NCI-H82 treated with DMSO at 0.1 percent for 48 hours (cell line): ENCODE data around the gene PRIMA1.

Experiments used
- DNase-seq: peaks from one replicate; lab custom pipeline; 2025; ENCODE audit not compliant: unreplicated experiment; lab: John Stamatoyannopoulos, UW

PRIMA1 gene

DNA sequence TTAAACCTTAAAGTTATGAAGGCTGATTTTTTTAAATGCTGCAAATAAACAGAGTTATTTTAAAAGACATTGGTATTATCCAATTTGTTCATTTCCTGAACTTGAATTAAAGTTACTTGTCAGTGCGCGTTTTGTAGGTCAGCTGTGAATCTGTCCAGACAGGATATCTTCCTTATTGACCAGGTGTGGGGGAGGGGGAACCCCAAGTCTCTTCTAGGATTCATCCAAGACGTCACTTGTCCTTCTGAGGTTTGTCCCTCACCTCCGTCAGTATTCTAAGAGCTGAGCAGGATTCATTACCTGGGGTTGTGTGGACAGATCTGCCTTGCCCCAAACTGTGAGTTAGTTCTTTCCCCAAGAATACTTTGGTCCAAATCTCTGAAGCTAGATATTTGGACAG, 8.8 kb upstream of the PRIMA1 start:
- no peak for DNase-seq

DNA sequence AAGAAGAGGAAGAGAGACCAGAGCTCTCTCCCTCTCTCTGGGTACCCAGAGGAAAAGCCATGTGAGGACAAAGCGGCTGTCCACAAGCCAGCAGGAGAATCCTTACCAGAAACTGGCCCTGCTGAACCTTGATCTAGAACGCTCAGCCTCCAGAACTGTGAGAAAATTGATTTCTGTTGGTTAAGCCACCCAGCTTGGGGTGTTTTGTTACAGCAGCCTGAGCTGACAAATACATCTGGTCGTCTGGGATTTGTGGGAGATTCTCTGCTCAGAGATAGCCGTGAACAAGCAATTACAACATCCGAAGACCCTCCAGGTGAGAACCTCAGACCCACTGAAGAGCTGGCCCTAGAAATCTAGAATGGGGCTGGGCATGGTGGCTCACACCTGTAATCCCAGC, 6.5 kb upstream of the PRIMA1 start:
- no peak for DNase-seq

- no peak for DNase-seq
These were observed 5.5 kb upstream of the PRIMA1 start for GRCh38 chr14:93793555-93794324.

- no peak for DNase-seq
These were observed 4.1 kb upstream of the PRIMA1 start for GRCh38 chr14:93792391-93792790.

DNA sequence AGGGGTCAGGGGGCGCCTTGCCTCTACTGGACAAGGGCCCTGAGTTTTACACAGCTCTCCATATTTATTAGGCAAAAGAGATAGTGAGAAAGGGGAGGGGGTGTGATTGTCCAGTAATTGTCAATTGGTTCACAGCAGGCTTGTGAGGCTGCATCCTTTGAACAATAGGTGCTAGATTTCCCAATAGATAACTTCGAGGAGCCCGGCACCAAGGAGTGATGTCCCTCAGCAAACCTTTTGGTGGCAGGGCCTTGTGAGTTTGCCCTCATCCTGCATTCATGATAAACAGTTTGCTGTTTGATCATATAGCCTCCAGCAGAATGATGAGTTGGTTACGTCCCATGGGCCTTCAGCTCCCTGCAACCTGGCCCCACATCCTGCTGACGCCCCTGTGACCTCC, 2.7 kb upstream of the PRIMA1 start:
- no peak for DNase-seq

DNA sequence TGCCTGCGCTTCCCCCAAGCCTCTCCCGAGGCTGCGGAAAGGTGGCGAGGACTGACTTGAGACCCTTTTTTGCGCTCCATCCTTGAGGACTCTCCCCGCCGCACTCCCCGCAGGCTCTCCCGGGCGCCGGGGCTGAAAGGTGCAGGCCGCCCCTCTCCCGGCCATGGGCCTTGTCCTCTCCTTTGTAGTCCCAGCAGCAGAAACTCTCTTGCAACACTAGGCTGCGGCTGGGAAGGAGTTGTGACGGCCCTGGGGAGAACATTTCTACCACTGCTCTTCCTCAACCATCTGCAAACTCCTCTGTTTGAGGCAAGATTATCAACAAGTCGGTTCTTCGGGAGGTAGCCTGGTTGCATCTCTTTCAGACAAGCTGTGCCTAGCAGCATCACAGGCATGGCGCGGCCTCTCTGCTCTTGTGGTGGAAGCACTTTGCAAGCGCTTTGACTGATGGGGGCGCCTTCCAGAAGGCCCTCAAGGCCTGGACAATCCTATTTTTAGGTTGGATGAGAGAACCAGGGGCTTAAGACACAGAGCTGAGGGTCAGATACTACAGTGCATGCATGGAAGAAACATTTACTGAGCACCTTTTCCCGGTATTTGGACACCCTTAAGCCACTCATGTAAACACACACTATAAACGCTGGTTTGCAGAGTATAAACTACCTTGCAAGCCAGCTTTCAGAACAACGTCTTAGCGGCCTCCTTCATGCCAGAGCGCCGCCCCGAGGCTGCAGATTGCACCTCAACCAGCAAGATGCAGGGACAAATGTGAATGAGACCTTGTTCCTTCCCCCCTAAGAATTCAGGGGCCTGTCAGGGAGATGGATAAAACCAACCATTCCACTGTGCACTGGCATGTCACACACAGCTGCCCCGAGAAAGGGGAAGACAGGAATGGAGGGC, 1.2 kb upstream of the PRIMA1 start:
- no peak for DNase-seq

DNA sequence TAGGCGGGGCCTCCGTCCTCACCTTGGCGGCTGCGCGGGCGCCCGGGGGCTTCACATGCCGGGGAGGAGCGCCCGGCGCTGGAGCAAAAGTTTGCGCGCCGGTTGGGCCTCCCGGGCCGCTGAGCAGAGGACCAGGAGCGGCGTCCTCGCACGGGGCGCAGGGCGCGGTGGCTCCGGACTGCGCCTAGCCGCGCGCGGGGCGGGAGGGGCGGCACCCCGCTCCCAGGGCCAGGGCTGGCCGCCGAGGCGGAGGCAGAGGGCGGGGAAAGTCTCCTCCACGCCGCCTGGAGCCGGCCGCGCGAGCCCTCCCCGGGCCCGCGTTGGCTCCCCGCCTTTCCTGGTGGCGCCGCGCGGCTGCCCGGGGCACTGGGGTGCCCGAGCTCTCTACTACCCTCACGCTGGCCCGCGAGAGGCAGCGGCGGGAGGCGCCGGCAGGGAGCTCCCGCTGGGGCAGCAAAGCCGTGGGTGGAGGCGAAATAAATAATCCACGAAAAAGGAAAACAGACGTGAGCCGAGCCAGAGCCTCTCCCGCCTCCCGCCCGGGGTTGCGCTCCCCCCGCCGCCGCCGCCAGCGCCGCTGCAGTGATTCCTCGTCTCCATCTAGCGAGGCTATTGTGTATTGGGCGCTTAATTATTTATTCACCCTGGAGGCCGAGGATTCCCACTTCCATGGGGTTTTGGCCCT, 400 bp upstream of the PRIMA1 start:
- peak; percentile 38 for DNase-seq

DNA sequence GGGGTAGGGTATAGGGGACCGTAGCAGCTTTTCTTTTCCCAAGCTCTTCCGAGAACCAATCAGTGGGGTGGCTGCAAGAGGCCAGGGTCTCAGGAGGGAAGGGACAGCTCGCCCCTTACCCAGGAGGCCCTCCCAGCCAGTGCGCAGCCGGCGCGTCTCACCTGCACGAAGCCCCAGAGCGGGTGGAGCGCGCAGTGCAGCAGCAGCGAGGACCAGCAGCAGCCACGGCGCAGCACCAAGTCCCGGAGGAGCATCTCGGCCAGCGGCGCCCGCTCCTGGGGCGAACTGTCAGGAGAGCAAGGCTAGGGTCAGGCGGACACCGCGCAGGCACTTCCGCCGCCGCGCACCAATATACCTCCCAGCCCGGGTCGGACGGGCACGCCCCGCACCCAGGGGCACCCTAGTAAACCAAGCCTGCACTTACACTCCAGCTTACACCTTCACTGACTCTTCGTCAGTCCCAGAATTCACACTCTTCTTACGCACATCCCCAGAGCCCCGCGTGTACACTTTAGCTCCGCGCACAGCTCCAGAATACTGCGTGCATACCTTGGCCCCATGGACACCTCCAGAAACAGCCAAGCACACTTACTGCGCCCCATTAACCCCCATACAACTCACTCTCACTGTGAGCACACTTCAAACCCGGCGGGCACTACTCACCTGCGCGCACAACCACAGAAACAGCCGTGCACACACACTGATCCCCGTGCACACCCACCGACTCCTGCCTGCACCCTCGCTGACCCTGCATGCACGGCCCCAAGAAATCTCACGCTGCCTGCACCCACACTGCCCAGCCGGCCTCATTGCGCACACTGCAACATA, 606 bp downstream of the PRIMA1 start:
- no peak for DNase-seq

GRCh38 chr14:93785423-93785822, 2.9 kb downstream of the PRIMA1 start:
- DNase-seq: no peak

- DNase-seq: no peak
These were observed 3.4 kb downstream of the PRIMA1 start for GRCh38 chr14:93784878-93785277.

GRCh38 chr14:93780813-93781400, 7.4 kb downstream of the PRIMA1 start:
- no peak for DNase-seq

- DNase-seq: no peak
These were observed 9.2 kb downstream of the PRIMA1 start for GRCh38 chr14:93778856-93779629.

DNA sequence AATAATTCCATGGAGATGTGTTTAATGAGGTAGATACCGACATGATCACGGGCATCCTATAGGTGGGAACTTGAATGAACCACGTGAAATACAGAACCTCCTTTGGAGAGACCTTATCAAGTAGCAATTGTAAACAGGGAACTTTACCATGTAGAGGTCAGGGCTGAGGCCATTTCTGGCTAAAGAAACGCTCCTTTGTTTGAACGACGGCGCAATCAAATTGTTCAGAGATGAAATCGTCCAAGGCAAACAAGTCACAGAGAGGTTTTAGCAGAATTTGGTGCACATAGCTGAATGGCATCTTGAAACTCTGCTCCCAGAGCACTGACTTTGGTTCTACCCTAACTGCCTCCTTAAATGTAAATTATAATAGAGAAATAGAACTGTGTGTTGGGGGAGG, 9.8 kb downstream of the PRIMA1 start:
- no peak for DNase-seq

DNA sequence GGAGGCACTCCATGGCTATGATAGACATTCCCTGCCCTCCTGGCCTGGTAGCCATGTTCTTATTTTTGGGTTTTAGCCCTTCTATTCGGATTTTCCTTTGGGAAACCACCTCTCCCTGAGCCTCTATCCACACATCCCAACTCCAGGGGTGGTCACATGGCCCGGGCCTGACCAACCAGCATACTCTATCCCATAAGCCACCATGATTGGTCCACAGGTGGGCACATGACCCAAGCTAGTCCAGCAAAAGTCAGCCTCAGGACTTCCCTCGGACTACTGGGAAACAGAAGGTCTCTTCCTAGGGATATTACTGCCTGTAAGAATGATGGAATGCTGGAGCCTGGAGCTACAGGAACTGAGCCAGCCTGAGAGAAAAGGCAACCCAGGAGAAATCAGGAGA, 12.5 kb downstream of the PRIMA1 start:
- DNase-seq: no peak

DNA sequence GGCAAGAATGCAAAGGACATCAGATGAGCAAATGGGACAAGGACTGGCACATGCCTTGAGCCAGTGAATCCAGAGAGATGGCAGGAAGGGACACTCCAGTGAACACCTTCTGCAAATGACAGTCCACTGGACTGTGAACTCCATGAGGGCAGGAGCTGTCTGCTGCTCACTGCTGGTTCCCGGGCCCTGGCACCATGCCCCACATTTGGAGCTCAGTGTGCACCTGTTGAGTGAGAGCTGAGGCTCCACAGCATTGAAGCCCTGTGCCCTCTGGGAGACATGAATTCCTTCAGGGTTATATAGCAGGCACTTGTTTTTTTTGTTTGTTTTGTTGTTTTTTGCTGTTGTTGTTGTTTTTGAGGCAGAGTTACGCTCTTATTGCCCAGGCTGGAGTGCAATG, 13.1 kb downstream of the PRIMA1 start:
- DNase-seq: no peak

DNA sequence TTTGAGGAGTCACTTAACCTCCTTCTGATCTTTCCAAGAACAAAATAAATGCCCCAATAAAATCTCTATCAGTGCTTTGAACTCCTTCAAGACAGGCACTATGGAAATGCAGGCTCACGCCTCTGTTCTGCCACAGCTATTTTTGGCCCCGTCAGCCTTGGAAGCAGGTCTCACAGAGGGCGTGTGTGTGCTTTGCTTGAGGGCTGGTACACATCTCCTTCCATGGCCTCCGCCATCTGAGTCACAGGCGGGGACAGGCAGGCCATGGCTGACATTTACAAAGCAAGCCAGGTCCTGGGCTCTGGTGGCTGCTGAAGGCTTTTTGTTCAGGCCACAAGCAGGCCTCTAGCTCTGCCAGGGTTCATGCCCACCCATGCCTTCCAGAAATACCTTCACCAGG, 16.0 kb downstream of the PRIMA1 start:
- no peak for DNase-seq

DNA sequence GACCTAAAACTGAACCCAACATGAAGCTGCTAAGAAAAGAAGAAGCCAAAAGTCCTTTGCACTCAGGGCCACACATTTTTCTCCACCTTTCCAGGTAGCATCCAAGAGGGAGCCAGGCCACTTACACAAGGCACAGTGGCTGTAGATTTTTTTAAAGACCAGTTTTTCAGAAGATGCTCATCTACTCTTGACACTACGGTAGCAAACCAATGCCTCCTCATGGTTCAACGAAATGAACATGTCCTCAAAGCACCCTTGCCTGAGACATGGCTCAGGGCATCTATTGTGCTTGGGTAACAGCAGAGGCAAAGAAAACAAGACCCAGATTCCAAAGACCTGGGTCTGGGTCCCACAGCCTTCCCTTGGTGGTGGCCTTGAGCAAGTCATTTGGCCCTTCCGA, 22.3 kb downstream of the PRIMA1 start:
- no peak for DNase-seq

DNA sequence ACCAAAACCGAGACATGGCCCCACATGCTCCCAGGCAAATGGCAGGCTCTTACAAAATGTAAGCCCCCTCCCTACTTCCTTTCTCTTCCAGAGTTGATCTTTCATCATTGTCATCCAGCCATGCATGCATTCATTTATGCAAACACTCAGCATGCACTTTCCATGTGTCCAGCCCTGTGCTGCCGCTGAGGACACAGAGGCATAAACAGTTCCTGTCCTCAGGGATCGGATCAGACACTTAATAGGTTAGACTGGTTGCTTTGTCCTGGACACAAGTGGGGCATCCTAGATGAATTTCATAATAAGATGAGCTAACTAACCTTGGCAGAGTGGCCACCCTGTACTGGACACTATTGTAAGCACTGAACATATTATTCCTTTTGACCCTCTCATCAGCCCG, 23.1 kb downstream of the PRIMA1 start:
- no peak for DNase-seq

DNA sequence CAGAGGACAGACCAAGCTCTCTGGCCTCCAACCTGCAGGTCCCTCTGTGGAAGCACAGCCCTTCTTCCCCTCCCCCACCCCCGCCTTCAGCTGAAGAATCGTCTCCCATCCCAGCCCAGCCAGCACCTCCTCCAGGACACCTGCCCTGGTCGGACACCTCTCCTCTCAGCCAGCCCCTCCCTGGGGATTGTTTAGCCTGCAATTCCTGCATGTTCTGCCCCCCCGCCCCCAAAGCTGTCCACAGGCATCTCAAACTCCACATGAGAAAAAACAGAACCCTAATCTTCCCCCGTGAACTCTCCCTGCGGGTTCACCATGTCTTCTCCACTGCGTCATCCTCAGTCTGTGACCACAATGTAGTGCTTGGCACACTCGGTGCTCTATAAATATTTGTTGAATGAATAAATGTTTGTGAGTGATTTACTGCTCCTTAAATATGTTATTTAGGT, 24.1 kb downstream of the PRIMA1 start:
- DNase-seq: no peak
